Measurements from ENCODE around the gene LAYN.

The LAYN gene

GRCh38 chr11:111530091-111530490, 10.4 kb upstream of the LAYN start:
- DNase-seq (ENCODE audit: low spot score): no peak

GRCh38 chr11:111531136-111531535, 9.4 kb upstream of the LAYN start:
- DNase-seq (ENCODE audit: low spot score): no peak

DNA sequence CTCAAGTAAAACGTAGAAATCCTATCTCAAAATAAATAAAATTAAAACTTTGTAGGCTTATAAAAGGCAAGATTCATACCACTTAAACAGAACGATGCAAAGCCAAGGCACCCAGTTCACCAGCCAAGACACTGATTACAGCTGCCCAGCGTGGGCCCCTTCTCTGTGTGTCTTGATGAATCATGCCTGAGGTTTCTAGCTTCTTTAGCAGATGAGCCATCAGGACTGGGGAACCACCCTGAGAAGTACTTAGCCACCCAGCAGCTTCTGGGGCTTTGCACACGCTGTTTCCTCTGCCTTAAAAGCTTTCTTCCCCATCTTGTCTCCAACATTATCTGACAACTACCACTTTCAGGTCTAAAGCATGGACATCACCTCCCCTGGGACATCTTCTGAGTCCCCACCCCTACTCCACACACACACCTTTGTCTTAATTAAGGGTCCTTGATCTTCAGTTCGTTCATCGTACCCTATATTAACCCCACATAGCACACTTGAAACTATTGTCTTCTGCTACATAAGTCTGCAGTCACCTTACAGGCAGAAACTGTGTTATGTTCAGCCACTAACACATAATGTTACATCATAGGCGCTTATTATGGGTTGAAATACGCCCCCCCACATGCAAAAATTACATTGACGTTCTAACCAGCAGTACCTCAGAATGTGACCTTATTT, 8.7 kb upstream of the LAYN start:
- DNase-seq (ENCODE audit: low spot score): no peak

DNA sequence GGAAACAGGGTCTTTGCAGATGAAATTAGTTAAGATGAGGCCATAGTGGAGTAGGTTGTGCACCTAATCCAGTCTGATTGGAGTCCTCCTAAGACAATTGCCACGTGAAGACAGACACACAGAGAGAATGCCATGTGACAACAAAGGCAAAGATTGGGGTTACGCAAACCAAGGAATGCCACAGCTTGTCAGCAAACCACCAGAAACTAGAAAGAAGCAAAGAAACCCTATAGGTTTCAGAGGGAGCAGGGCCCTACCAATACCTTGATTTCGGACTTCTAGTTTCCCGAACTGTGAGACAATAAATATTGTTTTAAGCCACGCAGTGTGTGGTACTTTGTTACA, 8.2 kb upstream of the LAYN start:
- DNase-seq (ENCODE audit: low spot score): no peak

GRCh38 chr11:111535281-111535680, 5.2 kb upstream of the LAYN start:
- DNase-seq (ENCODE audit: low spot score): no peak

DNA sequence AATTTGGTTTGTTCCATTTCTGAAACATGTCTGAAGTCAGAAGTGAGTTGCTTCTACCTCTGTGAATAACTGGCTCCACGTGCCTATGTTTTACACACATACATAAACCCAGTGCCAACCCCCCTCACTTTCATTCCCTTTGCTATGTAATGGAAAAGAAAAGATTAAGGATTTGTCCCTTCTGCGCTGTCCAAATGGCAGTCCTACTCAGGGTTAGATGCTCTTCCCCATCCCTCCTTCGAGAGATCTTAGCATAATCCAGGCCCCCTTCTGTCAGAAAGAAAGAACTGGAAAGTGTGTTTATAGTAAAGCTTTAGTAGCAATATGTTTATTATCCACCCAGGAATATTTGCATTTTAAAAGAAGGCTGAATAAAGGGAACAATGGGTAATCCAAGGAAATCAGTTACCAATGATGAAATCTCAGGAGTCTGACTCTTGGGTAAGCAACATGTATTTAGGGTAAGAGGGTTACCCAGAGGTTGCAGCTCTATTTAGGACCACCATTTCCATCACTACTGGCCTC, 3.1 kb upstream of the LAYN start:
- no peak for DNase-seq (ENCODE audit: low spot score)

- no peak for DNase-seq (ENCODE audit: low spot score)
Measured at GRCh38 chr11:111538407-111539114, 2.0 kb upstream of the LAYN start.

DNA sequence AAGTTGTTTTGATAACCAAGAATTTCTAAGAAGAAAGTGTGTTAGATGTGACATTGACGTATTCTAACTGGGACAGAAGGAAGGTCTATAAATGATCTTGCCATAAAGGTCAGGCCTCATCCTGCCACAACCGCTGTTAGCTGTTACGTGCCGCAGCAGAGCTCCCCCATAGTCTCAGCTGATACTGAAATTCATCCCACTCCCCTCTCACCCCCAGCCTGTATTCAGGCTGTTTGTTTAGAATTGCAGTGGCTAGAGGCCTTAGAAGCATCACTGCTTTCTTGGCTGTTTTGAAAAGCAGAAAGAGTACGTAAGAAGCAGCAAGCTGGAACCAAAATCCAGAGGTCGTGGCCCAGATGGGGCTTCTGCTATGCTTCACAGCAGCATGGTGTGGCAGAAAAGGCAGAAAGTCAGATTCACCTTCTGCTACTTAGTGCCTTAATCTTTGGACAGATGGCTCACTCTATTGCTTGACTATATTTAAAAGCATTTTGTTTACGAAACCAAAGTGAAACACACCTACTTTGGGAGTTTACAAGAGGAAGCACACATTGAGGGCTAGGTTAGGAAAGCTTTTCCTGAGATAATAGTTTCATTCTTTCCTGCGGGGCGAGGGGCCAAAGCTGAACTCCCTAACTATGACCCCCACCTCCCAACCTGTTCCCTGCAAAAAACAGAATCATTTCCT, 950 bp upstream of the LAYN start:
- no peak for DNase-seq (ENCODE audit: low spot score)

- no peak for DNase-seq (ENCODE audit: low spot score)
Measured at GRCh38 chr11:111540937-111541253, 375 bp downstream of the LAYN start.

- no peak for DNase-seq (ENCODE audit: low spot score)
Measured at GRCh38 chr11:111541254-111542061, 938 bp downstream of the LAYN start.

DNA sequence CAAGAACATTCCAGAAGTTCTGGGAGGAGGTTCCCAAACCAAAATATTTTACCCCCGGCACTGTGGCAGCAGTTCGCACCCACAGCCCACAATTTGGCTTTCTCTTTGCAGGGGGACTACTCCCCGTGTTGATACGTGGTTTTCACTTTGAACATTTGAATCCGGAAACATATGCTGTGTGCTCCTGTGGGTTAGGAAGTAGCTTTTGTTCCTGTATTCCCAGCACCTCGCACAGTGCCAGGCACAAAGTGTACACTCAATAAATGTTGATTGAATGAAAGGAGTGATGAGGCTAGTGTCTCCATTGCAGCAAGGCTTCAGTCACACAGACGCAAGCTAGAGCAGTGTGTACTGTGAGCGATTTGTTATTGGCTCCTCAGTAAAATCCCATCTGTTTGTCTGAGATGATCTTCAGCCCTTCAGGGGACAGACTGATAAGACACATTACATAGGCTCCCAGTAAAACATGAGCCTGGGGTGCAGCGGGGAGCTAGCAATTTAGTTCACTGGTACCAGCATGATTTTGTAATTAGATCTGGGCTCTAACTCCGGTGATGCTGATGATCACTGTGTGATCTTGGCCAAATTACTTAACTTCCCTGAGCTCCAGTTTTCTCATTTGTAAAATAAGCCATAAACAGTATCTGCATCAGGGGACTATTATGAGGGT, 2.2 kb downstream of the LAYN start:
- DNase-seq (ENCODE audit: low spot score): no peak

- DNase-seq (ENCODE audit: low spot score): no peak
Measured at GRCh38 chr11:111548525-111548924, 8.0 kb downstream of the LAYN start.

- DNase-seq (ENCODE audit: low spot score): peak; percentile 97
Measured at GRCh38 chr11:111549196-111549868, 8.8 kb downstream of the LAYN start.

GRCh38 chr11:111549869-111550203, 9.3 kb downstream of the LAYN start:
- no peak for DNase-seq (ENCODE audit: low spot score)

- DNase-seq (ENCODE audit: low spot score): no peak
Measured at GRCh38 chr11:111550258-111550657, 9.7 kb downstream of the LAYN start.

- no peak for DNase-seq (ENCODE audit: low spot score)
Measured at GRCh38 chr11:111554532-111554931, 14.0 kb downstream of the LAYN start.

- DNase-seq (ENCODE audit: low spot score): no peak
Measured at GRCh38 chr11:111555255-111555654, 14.7 kb downstream of the LAYN start.

- no peak for DNase-seq (ENCODE audit: low spot score)
Measured at GRCh38 chr11:111557425-111558111, 17.0 kb downstream of the LAYN start.

DNA sequence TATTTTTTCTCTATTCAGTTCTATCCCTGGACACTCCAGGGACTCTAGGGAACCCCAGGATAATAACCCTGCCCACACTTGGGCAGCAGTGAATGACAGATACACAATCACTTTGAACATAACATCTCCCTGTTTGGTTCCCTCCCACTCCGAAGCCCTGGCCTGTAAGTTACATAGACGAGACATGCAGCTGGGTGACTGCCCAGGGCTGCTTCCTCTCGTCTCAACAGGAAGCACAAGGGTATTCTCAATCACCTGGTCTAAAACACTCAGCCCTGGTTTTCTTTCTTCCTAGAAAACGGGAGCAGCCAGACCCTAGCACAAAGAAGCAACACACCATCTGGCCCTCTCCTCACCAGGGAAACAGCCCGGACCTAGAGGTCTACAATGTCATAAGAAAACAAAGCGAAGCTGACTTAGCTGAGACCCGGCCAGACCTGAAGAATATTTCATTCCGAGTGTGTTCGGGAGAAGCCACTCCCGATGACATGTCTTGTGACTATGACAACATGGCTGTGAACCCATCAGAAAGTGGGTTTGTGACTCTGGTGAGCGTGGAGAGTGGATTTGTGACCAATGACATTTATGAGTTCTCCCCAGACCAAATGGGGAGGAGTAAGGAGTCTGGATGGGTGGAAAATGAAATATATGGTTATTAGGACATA, 19.4 kb downstream of the LAYN start:
- no peak for DNase-seq (ENCODE audit: low spot score)

DNA sequence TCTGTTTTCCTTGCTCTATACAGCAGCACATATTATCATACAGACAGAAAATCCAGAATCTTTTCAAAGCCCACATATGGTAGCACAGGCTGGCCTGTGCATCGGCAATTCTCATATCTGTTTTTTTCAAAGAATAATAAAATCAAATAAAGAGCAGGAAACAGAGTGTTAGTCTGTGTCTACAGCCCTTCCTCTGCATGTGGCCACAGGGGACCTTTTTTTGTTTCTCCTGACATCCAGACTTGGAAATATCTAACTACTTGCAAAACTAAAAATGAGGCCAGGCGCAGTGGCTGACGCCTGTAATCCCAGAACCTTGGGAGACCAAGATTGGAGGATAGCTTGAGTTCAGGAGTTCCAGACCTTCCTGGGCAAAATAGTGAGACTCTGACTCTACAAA, 20.3 kb downstream of the LAYN start:
- DNase-seq (ENCODE audit: low spot score): no peak
